ENCODE results near the gene ZEB2. TPM values are rescaled to one million over a fixed set of nuclear protein-coding genes. Genes with fewer than 3 reads are reported as not detected.

The ZEB2 gene
- total and polyA plus RNA-seq, 12 donors, result 29.0 to 226 (median 142) TPM

DNA sequence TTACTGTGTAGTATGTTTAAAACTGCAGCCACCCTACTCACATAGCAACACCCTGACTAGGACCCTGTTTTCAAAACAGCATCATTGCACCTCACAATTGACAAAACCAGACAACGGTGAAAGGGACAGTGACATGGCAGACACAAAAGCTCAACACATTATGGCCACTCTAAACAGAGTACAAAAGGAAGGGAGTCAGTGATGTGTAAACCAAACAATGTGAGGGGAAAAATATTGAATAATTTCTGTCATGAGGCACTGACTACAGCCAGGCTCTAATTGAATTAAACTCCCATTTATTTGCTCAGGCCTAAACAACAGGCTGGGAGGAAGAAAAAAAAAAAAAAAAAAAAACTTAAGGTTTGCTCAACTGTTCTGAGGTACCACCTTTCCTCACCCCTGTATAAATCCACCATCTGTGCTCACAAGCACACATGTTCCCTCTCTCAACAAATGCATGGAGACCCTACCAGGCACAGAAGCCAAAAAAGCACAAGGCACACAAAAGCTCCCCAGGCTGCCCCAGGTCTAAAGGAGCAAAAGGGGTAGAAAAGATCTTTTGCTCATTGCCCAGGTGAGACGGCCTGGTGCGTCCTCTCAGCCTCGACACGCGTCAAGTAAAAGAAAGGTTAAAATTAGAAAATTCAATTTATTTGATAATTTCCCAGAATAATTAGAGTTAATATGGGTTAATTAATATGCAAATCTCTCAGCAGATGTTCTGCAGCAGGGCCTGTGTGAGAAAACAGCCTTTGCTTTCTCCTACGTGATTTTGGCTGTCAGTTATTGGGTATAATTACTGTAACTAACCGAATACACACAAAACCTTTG is 80.9 kb downstream of the ZEB2 start:
- intact Hi-C loops (cut with DNase I), result no loop called here
- Histone ChIP-seq H3K36me3 (replicated peaks in 1 of 2) (no peaks in the 10 kb centered on the region), H3K9me3 (replicated peaks in 1 of 3) (no peaks in the 10 kb centered on the region), H3K27me3 (no peaks in the 10 kb centered on the region), H3K27ac (peak overlapping the region in 2 of 5 donors; percentile 18 to 26), H3K4me3 (no peak overlapping the region), H3K4me1 (replicated peaks in 1 of 2) (peaks cover 49 to 89% of the 10 kb centered on the region in 2 donors)
- WGBS, 4 donors, result 77 to 89% (median 83%) methylated on average over 8 of the region's 8 CpGs
- DNase-seq, result no peak
- no peak for TF ChIP-seq POLR2A (IDR thresholded peaks at IDR 0.05)
- TF ChIP-seq, protein P1, sequence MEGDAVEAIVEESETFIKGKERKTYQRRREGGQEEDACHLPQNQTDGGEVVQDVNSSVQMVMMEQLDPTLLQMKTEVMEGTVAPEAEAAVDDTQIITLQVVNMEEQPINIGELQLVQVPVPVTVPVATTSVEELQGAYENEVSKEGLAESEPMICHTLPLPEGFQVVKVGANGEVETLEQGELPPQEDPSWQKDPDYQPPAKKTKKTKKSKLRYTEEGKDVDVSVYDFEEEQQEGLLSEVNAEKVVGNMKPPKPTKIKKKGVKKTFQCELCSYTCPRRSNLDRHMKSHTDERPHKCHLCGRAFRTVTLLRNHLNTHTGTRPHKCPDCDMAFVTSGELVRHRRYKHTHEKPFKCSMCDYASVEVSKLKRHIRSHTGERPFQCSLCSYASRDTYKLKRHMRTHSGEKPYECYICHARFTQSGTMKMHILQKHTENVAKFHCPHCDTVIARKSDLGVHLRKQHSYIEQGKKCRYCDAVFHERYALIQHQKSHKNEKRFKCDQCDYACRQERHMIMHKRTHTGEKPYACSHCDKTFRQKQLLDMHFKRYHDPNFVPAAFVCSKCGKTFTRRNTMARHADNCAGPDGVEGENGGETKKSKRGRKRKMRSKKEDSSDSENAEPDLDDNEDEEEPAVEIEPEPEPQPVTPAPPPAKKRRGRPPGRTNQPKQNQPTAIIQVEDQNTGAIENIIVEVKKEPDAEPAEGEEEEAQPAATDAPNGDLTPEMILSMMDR (IDR thresholded peaks at IDR 0.05), result no peak

DNA sequence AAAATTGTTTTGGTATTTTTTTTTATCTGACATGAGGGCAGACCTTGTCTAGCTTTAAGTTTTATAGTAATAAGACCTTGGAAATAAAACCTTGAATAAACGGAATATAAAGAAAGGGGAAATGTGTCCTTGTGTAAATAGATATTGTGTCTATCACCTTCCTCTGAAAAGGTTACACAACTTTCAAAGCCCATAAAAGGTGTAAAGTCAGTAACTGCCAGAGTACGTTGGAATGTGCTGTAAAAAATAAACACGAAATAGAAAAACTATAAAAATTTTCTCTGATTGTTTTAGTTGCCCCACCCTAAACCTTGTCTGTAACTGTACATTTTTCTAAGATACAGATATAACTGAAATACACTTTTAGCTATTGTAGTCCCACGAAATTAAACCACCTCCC is 82.3 kb downstream of the ZEB2 start:
- 33 to 43% (median 38%) methylated on average over 4 of the region's 4 CpGs for WGBS, 4 donors
- no peak for DNase-seq
- H3K27ac ChIP-seq, result peak overlapping the region in 3 of 5 donors; percentile 26 to 48 (median 26)
- peaks cover 51 to 88% of the 10 kb centered on the region in 2 donors for H3K4me1 ChIP-seq (replicated peaks in 1 of 2)
- no peaks in the 10 kb centered on the region for H3K27me3 ChIP-seq
- no peaks in the 10 kb centered on the region for H3K9me3 ChIP-seq (replicated peaks in 1 of 3)
- intact Hi-C loops (cut with DNase I), result no loop called here
- TF ChIP-seq, protein P1 (IDR thresholded peaks at IDR 0.05), result no peak
- no peak for TF ChIP-seq POLR2A (IDR thresholded peaks at IDR 0.05)
- H3K4me3 ChIP-seq, result no peak overlapping the region
- no peaks in the 10 kb centered on the region for H3K36me3 ChIP-seq (replicated peaks in 1 of 2)

DNA sequence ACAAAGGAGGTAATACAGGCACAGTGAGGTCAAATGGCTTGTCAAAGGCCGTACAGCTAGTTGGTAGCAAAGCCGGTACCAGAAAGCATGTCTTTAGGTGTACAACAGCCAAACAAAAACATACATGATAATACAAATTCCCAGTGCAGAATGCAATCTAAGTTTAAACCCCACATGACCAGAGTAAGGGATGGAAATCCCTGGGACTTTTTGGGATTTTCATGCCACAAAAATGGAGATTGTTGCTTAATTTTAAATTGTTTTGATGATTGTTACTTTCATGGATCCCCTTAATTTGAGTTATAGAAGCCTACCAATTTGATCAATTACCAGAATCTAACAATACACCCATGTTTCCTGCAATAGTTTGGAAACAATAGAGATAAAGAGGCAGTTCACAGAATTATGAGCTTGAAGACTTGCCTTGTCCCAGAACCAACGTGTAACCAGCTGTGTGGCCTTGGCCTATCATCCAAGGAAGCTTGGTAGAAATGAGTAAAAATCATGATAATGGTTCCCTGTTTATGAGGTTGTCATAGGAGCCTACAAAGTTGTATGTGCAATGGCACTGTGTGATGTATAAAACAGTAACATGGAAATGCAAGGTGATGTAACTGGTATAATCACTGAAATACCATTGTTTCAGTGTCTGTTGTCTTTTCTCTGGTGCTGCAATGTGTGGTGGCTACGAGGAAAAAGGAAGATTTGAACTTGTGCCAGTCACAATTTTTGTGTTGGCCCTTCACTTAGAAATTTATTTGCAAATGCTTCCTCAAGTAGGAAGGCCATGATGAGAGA is 85.3 kb downstream of the ZEB2 start:
- peak overlapping the region in 3 of 5 donors; percentile 13 to 28 (median 21) for H3K27ac ChIP-seq
- WGBS, 4 donors, result 56 to 71% (median 68%) methylated on average over 4 of the region's 4 CpGs

More for the DNA sequence above, 85.3 kb downstream of the ZEB2 start:
- H3K27me3 ChIP-seq, result no peaks in the 10 kb centered on the region
- no peak overlapping the region for H3K4me3 ChIP-seq
- H3K36me3 ChIP-seq (replicated peaks in 1 of 2), result peaks cover 0 to 3% of the 10 kb centered on the region in 2 donors
- H3K4me1 ChIP-seq (replicated peaks in 1 of 2), result peaks cover 30 to 84% of the 10 kb centered on the region in 2 donors
- TF ChIP-seq, protein P1 (IDR thresholded peaks at IDR 0.05), result no peak
- TF ChIP-seq POLR2A (IDR thresholded peaks at IDR 0.05), result no peak
- H3K9me3 ChIP-seq (replicated peaks in 1 of 3), result no peaks in the 10 kb centered on the region
- DNase-seq, result peak in 2 of 7 donors; percentile 33 to 38
- intact Hi-C loops (cut with DNase I), result no loop called here

All from adrenal gland (tissue), 12 donors.